ENCODE data around the gene SLC9C2.
"Not testable (repeated sequence)": the region's sequence is repeated elsewhere in the genome, so short reads cannot be mapped to it uniquely, and the experiment has no call there.

Gene SLC9C2

DNA sequence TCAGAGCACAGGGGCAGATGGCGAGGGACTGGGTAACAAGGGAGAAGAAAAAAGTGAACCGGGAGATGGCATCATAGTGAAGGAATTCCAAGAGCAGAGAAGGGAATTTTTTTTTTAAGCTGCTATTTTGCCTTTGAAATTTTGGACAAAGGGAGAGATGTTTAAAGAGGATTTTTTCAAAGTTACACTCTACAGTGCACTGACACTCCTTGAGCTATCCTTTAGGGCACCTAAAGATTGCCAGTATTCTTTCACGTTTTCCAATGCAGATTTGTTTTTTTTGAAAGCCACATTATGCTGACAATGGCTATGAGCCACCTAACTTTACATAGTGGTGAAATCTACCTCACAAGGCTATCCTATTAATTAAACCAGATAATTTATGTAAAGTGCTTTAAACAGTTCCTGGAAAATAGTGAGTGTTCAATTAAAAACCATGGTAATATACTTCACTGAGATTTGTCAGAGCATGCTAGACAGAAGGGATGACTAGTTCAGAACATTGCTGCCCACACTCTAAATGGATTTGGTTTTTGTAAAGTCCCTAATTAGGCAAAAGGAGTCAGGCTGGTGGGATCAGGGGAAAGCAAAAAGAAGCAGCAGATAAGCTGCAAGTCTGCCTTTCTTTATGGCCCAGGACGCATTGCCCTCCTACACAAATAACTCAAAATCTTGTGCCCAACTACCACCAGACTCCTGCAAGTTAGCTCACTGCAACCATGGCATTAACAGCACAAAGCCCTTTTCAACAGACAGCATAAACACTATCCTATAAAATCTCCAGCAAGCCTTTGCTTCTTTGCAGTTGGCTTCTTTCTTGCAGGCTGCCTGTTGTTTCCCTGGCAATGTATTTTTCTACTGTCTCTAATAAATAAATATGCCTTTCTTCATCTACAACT, 71.8 kb downstream of the SLC9C2 start:
- no peak for DNase-seq (ENCODE audit: low read depth in 4 of 4, low spot score in 1 of 4)

DNA sequence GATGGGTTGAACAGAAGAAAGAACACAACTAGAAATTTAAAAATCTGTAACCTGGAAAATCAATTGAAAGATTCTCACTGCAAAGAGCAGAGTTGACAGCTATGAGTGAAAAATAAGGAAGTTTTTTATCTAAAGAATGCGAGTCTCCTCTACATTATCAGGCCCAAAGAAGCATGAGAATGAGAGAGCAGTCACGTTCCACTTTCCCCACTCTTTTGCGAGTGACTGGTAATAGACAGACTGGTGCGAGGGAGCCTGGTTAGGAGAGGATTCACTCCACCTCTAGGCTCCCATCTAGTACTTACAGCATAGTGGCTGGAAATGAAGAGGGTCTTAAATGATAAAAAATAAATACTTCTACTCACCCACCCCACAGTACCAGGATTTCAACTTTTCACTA, 73.8 kb downstream of the SLC9C2 start:
- DNase-seq (ENCODE audit: low read depth in 4 of 4, low spot score in 1 of 4), result no peak

DNA sequence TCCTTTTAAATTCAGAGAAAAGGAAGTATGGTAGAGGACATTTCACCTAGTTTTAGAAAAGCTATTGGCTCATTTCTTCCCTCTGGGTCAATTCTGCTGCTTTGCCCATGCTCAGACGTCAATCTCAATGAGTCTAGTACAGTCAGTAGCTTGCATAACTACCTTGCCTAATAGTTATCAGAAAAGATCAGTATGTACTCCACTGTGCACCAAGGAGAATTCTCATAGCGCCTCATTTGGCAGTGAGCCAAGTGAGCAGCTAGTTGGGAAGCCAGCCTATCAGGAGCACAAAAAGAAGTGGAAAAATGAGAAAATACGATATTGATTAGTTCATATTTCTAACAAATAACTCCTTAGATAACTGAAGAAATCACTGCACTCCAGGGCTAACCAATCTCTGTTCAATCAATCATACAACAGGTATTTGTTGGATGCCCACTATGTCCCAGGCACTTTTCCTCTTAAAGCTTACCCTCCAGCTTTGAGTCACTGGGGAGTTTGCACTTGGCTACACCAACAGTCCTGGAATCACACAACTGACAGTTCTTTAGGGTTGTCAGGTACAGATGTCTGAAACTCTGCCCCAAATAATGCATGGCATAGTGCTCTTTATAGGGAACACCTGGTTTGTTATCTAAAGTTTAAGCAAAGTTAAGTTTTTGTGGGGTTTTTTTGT, 75.6 kb downstream of the SLC9C2 start:
- DNase-seq (ENCODE audit: low read depth in 4 of 4, low spot score in 1 of 4), result no peak

DNA sequence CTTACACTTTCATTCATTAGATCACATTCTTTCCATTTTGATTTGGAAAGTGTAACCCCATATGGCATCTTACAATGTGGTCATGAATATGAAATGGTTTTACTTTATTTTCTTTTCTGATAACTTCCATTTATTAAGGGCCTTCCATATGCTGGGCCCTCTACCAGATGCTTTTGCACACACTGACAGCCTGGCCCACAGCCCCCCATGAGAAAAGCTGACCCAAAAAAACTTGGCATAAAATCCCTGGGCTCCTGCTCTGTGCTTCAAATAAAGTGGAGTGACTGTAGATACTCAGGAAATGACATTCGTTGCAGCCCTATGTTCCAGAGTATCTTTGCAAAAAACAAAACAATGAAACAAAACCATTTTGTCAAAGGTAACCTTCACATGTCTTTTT, 76.9 kb downstream of the SLC9C2 start:
- no peak for DNase-seq (ENCODE audit: low read depth in 4 of 4, low spot score in 1 of 4)

DNA sequence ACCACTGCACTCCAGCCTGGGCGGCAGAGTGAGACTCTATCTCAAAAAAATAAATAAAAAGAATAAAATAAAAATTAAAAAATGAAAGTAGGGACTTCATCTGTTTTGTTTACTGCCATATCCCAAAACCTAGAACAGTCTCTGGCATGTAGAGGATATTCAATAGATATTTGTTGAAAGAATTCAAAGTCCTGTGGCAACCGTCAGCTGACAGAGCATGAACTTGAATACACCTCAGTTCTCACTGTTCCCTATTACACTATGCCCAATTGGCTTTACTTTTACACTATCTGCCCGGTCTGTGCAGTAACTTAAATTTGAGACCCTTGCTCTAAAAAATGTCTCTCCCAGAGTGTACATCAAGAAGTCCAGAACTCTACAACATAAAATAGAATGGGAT, 79.5 kb downstream of the SLC9C2 start:
- no peak for DNase-seq (ENCODE audit: low read depth in 4 of 4, low spot score in 1 of 4)

DNA sequence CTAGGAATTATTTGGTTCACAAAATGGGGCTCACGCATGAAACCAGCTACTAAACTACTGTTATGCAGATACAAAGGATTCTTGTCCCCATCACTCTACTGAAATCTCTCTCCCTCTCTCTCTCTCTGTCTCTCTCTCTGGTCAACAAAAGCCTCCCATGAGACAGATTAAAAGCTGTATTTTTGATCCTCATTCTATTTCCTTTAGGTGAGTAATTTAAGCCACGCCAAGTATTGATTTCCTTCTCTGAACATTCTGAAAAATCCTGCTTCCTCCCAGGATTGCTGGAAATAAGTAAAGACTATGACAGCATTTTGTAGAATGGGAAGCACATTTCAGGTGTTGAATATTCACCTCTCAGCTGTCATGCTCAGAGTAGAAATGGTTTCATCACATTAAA, 82.1 kb downstream of the SLC9C2 start:
- no peak for DNase-seq (ENCODE audit: low read depth in 4 of 4, low spot score in 1 of 4)

DNA sequence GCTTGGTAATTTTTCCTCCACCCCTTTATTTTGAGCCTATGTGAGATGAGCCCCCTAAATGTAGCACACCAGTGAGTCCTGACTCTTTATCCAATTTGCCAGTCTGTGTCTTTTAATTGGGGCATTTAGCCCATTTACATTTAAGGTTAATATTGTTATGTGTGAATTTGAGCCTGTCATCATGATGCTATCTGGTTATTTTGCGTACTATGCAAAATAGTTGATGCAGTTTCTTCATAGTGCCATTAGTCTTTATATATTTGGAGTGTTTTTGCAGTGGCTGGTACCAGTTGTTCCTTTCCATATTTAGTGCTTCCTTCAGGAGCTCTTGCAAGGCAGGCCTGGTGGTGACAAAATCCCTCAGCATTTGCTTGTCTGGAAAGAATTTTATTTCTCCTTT, 88.4 kb downstream of the SLC9C2 start:
- DNase-seq (ENCODE audit: low read depth in 4 of 4, low spot score in 1 of 4), result not testable (repeated sequence)

DNA sequence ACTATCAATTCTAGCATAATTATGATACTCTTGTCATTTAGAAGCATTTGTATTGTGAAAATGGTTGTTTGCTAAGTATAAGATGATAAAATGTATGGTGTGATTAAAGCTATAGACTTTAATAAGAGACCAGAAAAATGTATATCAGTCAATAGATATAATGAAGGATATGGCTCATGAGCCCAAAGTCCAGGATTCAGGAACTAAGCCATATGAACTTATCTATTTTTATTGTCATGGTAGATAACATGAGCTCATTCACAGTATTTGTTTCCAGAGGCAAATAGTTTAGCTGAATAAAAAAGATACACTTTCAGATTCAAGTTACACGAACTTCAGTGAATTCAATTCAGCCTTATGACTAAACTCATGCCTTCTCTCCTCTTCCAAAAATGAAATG, 93.1 kb downstream of the SLC9C2 start:
- no peak for DNase-seq (ENCODE audit: low read depth in 4 of 4, low spot score in 1 of 4)

DNA sequence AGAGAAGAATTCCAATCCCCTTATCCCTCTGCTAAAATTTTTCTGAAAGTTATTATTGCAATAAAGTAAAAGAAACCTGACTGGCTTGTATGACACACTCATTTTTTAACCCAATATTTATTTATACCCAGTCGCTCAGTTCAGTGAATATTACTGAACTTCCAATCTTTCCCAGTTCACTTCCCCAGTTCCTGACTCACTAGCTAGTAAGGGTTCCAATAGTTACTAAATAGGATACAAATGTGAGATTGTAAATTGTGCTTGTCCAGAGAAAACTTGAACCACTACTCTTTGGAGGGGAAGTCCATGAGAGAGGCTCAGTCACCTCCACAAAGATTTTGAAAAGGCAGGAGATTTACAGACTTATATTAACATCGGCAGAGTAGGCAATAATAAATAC, 94.3 kb downstream of the SLC9C2 start:
- no peak for DNase-seq (ENCODE audit: low read depth in 4 of 4, low spot score in 1 of 4)

DNA sequence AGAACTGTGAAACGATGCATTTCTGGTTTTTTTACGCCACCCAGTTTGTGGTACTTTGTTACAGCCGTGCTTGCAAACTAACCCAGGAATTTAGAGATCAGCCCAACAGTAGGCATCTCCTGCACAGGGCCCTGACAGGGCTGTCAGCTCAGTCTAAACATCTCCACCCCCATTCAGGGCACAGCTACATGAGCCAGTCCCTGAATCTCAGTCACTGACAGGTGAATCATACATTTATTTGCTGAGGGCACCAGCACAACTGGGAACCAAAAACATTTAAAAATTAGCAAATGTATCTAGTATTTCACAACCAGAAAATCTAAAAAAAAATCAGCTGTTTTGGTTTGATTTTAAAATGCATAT, 95.0 kb downstream of the SLC9C2 start:
- DNase-seq (ENCODE audit: low read depth in 4 of 4, low spot score in 1 of 4), result no peak

DNA sequence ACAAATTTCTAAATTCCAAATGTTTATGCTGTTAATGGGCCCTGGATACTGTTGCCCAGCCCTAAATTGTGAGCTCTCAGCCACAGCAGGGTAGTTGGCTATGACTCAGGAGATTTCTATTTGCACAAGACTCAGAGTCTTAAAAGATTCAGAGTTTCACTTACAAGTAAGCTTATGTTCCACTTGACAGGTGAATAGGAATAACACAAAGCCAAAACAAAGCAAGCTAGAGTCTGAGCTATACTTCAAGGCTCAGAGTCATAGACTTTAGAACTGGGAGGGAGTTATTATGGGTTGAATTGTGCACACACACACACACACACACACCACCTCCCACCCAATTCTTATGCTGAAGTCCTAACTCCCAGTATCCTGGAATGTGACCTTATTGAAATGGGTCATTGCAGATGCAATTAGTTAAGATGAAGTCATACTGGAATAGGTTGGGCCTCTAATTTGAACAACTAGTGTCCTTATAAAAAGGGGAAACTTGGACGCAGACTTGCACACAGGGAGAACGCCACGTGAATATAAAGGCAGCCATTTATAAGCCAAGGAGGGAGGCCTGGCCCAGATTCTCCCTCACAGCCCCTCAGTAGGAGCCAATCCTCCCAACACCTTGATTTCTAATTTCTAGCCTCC, 95.5 kb downstream of the SLC9C2 start:
- no peak for DNase-seq (ENCODE audit: low read depth in 4 of 4, low spot score in 1 of 4)

DNA sequence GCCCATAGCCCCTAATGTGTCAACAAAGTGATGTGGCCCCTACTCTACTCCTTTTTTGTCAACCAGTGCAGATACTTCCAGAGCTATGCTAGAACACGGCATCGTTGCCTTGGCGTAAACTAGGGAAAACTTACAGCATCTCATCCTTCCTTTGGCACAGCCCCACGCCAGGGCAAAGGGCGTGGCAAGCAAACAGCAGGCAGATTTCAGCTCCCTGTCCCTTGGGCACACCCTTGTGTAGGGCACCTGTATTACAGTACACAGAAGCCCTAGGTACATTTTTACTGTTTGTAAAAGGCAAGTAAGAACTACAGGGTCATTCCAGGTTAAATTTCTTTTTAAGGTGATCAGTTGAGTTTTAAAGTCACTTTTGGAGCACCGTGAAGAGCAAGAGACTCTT, 96.4 kb downstream of the SLC9C2 start:
- DNase-seq (ENCODE audit: low read depth in 4 of 4, low spot score in 1 of 4), result no peak

DNA sequence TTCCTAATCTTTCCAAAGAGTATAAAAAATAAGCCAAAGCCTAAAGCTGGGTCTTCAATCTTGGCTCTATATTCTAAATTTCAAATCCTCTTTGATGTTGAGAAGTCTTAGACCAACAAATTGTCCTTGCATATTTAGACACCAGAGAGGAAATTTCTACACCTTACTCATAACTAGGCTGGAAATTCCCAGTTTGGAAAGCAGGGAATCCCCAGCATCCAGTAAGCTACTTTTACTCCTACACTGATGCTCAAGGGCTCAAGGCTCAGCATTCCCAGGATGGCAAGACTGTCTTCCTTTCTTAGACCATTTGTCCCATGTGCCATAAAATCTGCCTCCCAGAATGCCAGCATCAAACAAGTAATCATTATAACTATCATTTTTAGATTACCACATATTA, 97.5 kb downstream of the SLC9C2 start:
- DNase-seq (ENCODE audit: low read depth in 4 of 4, low spot score in 1 of 4), result no peak

DNA sequence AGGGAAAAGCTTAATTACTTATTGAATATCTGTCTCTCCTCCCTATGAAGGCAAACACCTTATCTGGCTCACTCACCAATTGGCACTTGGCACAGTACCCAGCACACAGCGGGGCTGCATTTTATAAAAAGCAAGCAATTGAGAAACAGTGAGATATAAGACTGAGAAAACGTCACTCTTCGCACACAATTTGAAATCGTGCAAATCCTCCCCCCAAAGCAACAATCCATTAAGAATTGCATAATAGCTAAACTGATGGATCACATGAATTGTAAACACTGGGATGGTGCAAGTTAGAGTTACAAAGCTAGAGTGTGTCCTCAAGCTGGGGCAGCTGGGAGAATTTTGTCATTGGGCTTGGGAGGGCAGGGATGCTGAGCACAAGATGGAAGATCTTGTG, 98.6 kb downstream of the SLC9C2 start:
- no peak for DNase-seq (ENCODE audit: low read depth in 4 of 4, low spot score in 1 of 4)

DNA sequence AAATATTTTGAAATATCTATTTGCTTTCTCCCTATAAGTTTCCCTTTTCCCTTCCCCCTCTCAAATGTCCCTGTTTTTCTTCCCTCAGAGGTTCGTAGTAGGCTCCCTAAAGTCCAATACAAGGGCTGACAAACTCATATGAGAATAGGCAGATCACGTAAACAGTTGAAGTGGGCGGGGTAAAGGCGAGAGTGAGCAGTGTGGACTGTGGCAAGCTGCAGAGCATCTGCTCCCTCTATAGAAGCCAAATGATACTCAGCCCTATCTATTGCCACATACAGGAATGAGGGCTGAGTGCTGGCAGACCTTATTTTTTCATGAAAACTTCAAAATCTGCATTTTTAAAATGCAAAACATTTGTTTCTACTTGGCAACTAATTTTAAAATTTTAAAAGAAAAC, 99.5 kb downstream of the SLC9C2 start:
- DNase-seq (ENCODE audit: low read depth in 4 of 4, low spot score in 1 of 4), result no peak

DNA sequence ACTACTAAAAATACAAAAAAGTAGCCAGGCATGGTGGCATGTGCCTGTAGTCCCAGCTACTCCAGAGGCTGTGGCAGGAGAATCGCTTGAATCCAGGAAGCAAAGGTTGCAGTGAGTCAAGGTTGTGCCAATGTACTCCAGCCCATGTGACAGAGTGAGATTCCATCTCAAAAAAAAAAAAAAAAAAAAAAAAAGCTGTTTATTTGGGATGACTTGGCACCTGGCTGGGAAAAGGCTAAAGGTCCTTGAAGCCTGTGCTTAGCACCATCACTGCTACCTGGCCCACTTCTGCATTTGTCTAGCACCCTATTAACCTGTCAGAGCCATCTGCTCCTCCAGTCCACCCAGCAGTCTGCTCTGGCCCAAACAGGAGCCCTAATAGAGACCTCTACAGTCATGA, 100.8 kb downstream of the SLC9C2 start:
- DNase-seq (ENCODE audit: low read depth in 4 of 4, low spot score in 1 of 4), result no peak

DNA sequence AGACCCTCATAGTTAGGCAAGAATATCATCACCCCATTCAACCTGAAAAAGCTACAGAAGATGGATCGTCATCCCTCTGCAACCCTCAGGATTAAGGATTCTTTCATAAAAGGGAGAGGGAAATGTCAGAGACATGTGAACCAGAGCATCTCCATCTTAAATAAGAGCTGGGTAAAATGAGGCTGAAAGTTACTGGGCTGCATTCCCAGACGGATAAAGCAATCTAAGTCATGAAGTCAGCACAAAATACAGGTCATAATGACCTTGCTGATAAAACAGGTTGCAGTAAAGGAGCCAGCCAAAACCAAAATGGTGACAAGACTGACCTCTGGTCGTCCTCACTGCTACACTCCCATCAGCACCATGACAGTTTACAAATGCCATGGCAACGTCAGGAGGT, 103.1 kb downstream of the SLC9C2 start:
- DNase-seq (ENCODE audit: low read depth in 4 of 4, low spot score in 1 of 4), result no peak

DNA sequence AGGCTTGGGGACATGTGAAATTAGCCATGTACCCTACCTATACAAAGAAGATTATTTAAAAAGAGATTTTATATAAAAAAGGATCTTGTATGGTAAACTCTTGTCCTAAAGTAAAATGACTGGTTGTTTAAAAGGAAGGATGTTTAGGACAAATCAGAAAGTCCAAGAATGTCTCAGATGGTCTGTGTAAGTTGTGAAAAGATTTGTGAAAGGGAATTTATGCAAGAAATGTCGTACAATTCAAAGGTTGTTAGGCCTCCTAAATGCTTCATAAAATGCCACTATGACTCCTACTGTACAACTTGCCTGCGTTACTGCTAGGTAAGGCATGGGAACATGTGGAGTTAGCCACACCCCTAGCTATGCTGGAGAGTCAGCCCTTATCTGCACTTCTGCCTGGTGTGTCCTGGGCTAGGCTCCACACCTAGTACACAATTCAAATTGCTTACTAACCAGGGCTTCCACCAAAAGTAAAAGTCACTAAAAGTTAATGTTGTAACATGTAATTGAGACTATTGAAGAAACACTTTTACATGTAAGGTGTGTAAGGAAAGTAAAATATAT, 106.0 kb downstream of the SLC9C2 start:
- DNase-seq (ENCODE audit: low read depth in 4 of 4, low spot score in 1 of 4), result no peak

DNA sequence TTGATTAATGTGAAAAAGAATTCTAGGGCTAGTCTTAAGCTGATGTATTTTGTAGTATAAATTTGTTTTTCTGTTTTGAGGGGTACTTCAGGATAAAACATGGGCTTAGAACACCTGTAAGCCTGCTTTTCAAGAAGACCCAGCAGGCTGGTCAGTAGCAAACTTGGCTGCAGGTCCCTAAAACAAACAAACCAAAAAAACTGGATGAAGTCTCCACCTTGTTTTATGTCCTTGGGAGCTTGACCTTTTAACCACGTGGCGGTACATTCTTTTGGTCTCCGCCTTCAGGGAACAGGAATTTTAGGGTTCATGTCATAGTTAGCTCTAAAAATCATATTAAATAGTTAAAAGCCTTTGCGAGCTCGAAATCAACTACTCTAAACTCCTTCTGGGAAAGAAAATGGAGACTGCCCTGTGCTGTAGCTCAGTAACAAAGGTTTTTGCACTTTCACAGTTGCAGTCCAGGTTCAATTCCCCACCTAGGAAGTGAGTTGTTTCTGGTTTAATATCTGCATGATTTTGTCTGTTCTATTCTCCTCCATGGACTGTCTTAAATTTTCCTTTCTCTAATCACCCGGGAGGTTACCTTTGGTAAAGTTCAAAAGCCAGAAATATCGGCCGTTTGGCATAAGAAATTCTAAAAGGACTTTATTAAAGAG, 107.1 kb downstream of the SLC9C2 start:
- no peak for DNase-seq (ENCODE audit: low read depth in 4 of 4, low spot score in 1 of 4)

DNA sequence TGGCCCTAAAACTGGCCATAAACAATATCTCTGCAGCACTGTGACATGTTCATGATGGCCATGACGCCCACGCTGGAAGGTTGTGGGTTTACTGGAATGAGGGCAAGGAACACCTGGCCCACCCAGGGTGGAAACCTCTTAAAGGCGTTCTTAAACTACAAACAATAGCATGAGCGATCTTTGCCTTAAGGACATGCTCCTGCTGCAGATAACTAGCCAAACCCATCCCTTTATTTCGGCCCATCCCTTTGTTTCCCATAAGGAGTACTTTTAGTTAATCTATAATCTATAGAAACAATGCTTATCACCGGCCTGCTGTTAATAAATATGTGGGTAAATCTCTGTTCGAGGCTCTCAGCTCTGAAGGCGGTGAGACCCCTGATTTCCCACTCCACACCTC, 109.7 kb downstream of the SLC9C2 start:
- DNase-seq (ENCODE audit: low read depth in 4 of 4, low spot score in 1 of 4), result not testable (repeated sequence)

DNA sequence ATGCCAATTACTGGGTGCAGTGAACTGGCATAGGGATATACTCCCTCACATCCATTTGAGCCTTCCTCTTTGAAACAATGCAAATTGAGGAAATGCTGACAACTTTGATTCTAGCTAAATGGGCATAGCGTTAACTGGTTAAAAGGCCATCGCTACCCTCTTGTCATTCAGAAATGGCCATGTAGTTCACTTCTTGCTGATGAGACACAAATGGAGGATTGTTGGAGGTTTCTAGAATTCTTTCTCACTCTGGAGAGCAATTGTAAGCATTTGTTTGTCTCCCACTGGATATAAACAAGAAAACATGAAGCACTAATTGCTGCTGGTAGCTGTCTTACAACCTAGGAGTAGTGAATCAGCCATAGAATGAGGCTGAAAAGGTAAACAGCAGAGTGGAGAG, 111.4 kb downstream of the SLC9C2 start:
- no peak for DNase-seq (ENCODE audit: low read depth in 4 of 4, low spot score in 1 of 4)
